PFSK-1 (cell line): ENCODE data around the gene VTI1B.

Experiments
- FOXP2 ChIP-seq: optimal IDR thresholded peaks from 2 replicates; pipeline ENCODE3; 2011; ENCODE audit warnings: borderline replicate concordance, control low read depth, inconsistent platforms; ENCODE audit not compliant: insufficient read depth; ENCODE audit errors: extremely low read length, extremely low read depth
- POLR2AphosphoS5 ChIP-seq: IDR thresholded peaks from 2 replicates; pipeline ENCODE4 v1.6.1; 2012; ENCODE audit warnings: low read depth, mild to moderate bottlenecking, control low read depth, low read length, moderate library complexity
- SIN3A ChIP-seq: IDR thresholded peaks from 2 replicates; pipeline ENCODE4 v1.6.1; 2012; ENCODE audit warnings: mild to moderate bottlenecking, low read length, moderate library complexity, borderline replicate concordance; ENCODE audit not compliant: insufficient read depth
- TAF1 ChIP-seq: IDR thresholded peaks from 2 replicates; pipeline ENCODE4 v1.6.1; 2012; ENCODE audit warnings: low read length, control low read depth, borderline replicate concordance; ENCODE audit not compliant: insufficient read depth
- TF ChIP-seq, protein P1 (sequence below), 2 experiments: IDR thresholded peaks; 2 replicates each; pipeline versions ENCODE4 v1.6.1 to v1.8.0; 2011 to 2012; ENCODE audit warnings: low read depth in 2 of 2, low read length in 2 of 2, control low read depth in 1 of 2, inconsistent platforms in 1 of 2, mild to moderate bottlenecking in 1 of 2, moderate library complexity in 1 of 2; ENCODE audit not compliant: insufficient read depth in 1 of 2

Gene VTI1B

DNA sequence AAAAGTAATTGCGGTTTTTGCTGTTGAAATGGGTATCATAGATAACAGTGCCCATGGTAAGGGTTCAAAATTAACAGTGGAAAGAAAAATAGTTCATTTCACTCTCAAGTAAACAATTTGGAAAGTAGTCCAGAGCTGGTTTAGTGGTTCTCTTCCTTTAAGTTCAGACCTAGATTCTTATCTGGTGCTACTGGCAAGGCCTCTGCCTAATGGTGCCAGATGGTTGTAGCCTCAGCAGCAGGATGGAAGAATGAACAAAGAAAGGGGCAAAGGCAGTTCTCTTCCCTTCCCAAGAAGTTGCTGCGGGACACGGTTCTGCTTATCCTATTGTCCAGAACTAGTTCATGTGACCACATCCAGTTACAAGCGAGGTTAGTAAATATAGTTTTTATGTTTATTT is 44.2 kb downstream of the VTI1B start:
- no peak for TF ChIP-seq SIN3A
- TF ChIP-seq, protein P1, sequence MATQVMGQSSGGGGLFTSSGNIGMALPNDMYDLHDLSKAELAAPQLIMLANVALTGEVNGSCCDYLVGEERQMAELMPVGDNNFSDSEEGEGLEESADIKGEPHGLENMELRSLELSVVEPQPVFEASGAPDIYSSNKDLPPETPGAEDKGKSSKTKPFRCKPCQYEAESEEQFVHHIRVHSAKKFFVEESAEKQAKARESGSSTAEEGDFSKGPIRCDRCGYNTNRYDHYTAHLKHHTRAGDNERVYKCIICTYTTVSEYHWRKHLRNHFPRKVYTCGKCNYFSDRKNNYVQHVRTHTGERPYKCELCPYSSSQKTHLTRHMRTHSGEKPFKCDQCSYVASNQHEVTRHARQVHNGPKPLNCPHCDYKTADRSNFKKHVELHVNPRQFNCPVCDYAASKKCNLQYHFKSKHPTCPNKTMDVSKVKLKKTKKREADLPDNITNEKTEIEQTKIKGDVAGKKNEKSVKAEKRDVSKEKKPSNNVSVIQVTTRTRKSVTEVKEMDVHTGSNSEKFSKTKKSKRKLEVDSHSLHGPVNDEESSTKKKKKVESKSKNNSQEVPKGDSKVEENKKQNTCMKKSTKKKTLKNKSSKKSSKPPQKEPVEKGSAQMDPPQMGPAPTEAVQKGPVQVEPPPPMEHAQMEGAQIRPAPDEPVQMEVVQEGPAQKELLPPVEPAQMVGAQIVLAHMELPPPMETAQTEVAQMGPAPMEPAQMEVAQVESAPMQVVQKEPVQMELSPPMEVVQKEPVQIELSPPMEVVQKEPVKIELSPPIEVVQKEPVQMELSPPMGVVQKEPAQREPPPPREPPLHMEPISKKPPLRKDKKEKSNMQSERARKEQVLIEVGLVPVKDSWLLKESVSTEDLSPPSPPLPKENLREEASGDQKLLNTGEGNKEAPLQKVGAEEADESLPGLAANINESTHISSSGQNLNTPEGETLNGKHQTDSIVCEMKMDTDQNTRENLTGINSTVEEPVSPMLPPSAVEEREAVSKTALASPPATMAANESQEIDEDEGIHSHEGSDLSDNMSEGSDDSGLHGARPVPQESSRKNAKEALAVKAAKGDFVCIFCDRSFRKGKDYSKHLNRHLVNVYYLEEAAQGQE (IDR thresholded peaks at IDR 0.05; ENCODE audit: insufficient read depth in 1 of 2, low read depth in 2 of 2, low read length in 2 of 2) = no peak
- no peak for TF ChIP-seq POLR2AphosphoS5
- no peak for TF ChIP-seq FOXP2
- no peak for TF ChIP-seq TAF1

DNA sequence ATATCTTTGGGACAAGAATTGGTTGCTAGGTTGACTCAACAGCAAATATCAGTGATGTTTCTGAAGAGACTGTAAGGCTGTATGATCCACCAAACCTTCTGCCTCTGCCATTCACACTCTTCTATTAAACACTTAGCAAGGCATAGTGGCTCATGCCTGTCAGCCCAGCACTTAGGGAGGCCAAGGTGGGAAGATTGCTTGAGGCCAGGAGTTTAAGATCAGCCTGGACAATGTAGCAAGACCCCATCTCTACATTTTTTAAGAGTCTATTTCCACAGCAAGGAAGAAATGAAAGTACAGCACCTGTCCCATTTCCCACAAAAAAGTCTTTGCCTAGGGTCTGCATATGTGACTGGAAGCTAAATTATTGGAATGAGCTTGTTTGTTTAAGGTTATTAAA is 46.9 kb downstream of the VTI1B start:
- TF ChIP-seq FOXP2 (no peak), SIN3A (no peak), TAF1 (no peak), POLR2AphosphoS5 (no peak)
- TF ChIP-seq, protein P1 (IDR thresholded peaks at IDR 0.05; ENCODE audit: insufficient read depth in 1 of 2, low read depth in 2 of 2, low read length in 2 of 2) = no peak

DNA sequence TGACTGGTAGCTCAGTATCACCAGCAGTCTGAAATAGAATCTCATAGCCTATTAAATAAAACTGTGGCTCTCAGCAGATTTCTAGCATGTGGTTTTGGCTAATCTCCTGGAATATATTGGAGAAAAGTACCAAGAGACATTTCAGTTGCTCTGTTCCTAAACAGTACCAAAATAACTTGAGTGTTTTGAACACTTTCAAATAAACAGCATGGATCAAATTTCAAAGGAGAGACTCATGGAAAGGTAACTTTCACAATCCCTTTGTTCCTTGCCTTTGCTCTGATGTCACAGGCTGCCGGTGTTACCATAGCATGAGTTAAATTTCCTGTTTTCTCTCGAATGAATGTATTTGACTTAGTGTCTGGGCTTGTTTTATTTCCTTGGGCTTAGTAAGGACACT is 51.3 kb downstream of the VTI1B start:
- TF ChIP-seq FOXP2 = no peak
- TF ChIP-seq, protein P1 (IDR thresholded peaks at IDR 0.05; ENCODE audit: insufficient read depth in 1 of 2, low read depth in 2 of 2, low read length in 2 of 2) = no peak

DNA sequence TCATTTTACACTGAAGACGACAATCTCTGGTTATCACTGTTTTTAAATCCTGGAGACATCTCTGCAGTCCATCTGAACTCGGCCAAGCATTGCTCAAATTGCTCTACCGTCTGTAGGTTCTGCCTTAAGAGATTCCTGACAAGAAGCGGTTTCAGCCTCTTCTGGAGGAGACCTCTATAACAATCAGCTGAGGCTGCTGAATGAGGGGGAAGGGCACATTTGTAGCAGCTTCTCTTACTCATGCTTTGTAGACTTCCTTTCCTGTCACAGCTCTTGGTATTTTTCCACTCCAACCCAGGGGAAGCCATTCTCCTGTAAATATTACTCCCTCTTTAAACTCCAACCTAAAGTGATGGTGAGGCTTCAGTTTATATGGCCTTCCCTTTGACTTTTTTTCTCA is 51.8 kb downstream of the VTI1B start:
- TF ChIP-seq FOXP2 (no peak), TAF1 (no peak), SIN3A (peak; percentile 95; the same call in 1 of the 2 replicates), POLR2AphosphoS5 (no peak)
- TF ChIP-seq, protein P1 (IDR thresholded peaks at IDR 0.05; ENCODE audit: insufficient read depth in 1 of 2, low read depth in 2 of 2, low read length in 2 of 2) = no peak

DNA sequence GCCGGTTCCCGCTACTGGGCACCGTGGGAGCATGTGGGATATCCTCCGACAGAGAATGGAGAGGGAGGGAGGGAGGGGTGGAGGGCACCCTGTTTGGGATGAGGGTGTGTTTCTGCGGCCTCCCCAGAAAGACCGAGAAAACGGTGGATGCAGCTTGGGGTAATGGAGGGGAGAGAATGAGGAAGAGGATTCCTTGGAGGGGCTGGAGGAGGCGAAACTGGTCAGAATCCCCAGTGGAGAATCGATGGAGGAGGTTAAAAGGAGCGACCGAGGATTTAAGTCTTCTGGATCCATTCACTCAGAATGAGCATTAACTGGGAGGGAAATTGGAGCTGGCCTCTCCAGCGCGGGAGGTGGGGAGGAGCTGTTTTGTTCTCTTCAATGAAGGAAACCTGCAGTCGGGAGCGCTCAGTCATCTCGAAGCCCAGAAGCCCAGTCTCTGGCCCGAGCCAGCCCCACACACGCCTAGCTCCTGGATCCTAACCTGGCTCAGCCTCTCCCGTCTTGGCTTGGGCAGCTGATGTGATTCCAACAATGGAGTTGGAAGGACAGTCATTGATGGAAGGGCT is 54.1 kb downstream of the VTI1B start:
- TF ChIP-seq POLR2AphosphoS5 = no peak
- TF ChIP-seq FOXP2 = no peak
- no peak for TF ChIP-seq SIN3A
- TF ChIP-seq, protein P1 (IDR thresholded peaks at IDR 0.05; ENCODE audit: insufficient read depth in 1 of 2, low read depth in 2 of 2, low read length in 2 of 2) = no peak
- TF ChIP-seq TAF1 = no peak
